Astrocyte (in vitro differentiated cells and primary cell): Measurements from ENCODE around the gene ANO2. TPM values are rescaled to one million over a fixed set of nuclear protein-coding genes. Genes with fewer than 3 reads are reported as not detected.

Experiments used
- DNase-seq: peaks from one replicate; pipeline ENCODE4 v3.0.0-alpha.2; 2010; ENCODE audit warnings: low read depth
- FAIRE-seq: peaks from 2 replicates; lab custom pipeline; 2011; peaks lifted over from hg19 to GRCh38; lab: Jason Lieb, UNC
- H2AFZ ChIP-seq: 2 replicates; pipeline ENCODE4 v1.6.0; 2012; ENCODE audit warnings: low read depth, low read length, inconsistent platforms
- H3K27ac ChIP-seq: 2 replicates; pipeline ENCODE4 v1.5.1; 2011; ENCODE audit warnings: low read depth, low read length, inconsistent platforms
- H3K27me3 ChIP-seq: 2 replicates; pipeline ENCODE4 v1.6.0; 2011; ENCODE audit warnings: low read length, inconsistent platforms; ENCODE audit not compliant: insufficient read depth
- H3K36me3 ChIP-seq: 2 replicates; pipeline ENCODE4 v1.5.1; 2011; ENCODE audit warnings: low read length, inconsistent platforms; ENCODE audit not compliant: insufficient read depth
- H3K4me1 ChIP-seq: 2 replicates; pipeline ENCODE4 v1.5.1; 2011; ENCODE audit warnings: low read length, inconsistent platforms; ENCODE audit not compliant: insufficient read depth
- H3K4me2 ChIP-seq: 2 replicates; pipeline ENCODE4 v1.6.0; 2012; ENCODE audit warnings: low read length, inconsistent platforms
- H3K4me3 ChIP-seq: 2 replicates; pipeline ENCODE4 v1.5.1; 2011; ENCODE audit warnings: low read depth, mild to moderate bottlenecking, low read length, inconsistent platforms; ENCODE audit not compliant: insufficient read depth
- H3K79me2 ChIP-seq: 2 replicates; pipeline ENCODE4 v1.6.0; 2012; ENCODE audit warnings: mild to moderate bottlenecking, low read length, inconsistent platforms; ENCODE audit not compliant: insufficient read depth
- H3K9ac ChIP-seq: 2 replicates; pipeline ENCODE4 v1.6.0; 2012; ENCODE audit warnings: mild to moderate bottlenecking, low read length, inconsistent platforms
- H3K9me3 ChIP-seq: 2 replicates; pipeline ENCODE4 v1.5.1; 2012; ENCODE audit warnings: low read depth, mild to moderate bottlenecking, low read length, inconsistent platforms; ENCODE audit not compliant: insufficient read depth
- H4K20me1 ChIP-seq: 2 replicates; pipeline ENCODE4 v1.6.0; 2012; ENCODE audit warnings: low read length, inconsistent platforms; ENCODE audit not compliant: insufficient read depth
- H3K27ac Mint-ChIP-seq: one replicate; pipeline ENCODE4 v1.8.0; 2021; ENCODE audit warnings: mild to moderate bottlenecking, mixed read lengths; ENCODE audit not compliant: unreplicated experiment
- H3K27me3 Mint-ChIP-seq: one replicate; pipeline ENCODE4 v1.8.0; 2021; ENCODE audit warnings: low read depth, mixed read lengths; ENCODE audit not compliant: unreplicated experiment
- H3K36me3 Mint-ChIP-seq: one replicate; pipeline ENCODE4 v1.8.0; 2021; ENCODE audit warnings: low read depth, mixed read lengths; ENCODE audit not compliant: unreplicated experiment
- H3K4me1 Mint-ChIP-seq: one replicate; pipeline ENCODE4 v1.8.0; 2021; ENCODE audit warnings: low read depth, mixed read lengths; ENCODE audit not compliant: unreplicated experiment
- H3K4me3 Mint-ChIP-seq: one replicate; pipeline ENCODE4 v1.8.0; 2021; ENCODE audit warnings: mild to moderate bottlenecking, moderate library complexity, mixed read lengths; ENCODE audit not compliant: unreplicated experiment
- H3K9me3 Mint-ChIP-seq: one replicate; pipeline ENCODE4 v1.8.0; 2021; ENCODE audit warnings: mild to moderate bottlenecking, mixed read lengths; ENCODE audit not compliant: unreplicated experiment
- CTCF ChIP-seq: IDR thresholded peaks from 2 replicates; pipeline ENCODE4 v1.5.1; 2011; ENCODE audit warnings: low read depth, mild to moderate bottlenecking, inconsistent platforms, low read length, moderate library complexity; ENCODE audit not compliant: insufficient read depth
- EZH2 ChIP-seq: IDR thresholded peaks from 2 replicates; pipeline ENCODE4 v1.6.1; 2012; ENCODE audit warnings: mild to moderate bottlenecking, low read length, inconsistent platforms; ENCODE audit not compliant: insufficient read depth
- total RNA-seq: library from RNA; stranded (reverse); gene quantifications from 2 replicates; pipeline ENCODE4 v1.2.1, GENCODE V29; 2021

The ANO2 gene
- total RNA-seq, 1 donor from 2014 or later, result 0.93 TPM

- Mint-ChIP-seq H3K27ac (no peak overlapping the region), H3K27me3 (peaks cover 14% of the 10 kb centered on the region), H3K4me3 (no peak overlapping the region), H3K4me1 (peaks cover 5% of the 10 kb centered on the region), H3K36me3 (no peaks in the 10 kb centered on the region), H3K9me3 (peaks cover 4% of the 10 kb centered on the region)
- Histone ChIP-seq H3K27me3 (no peaks in the 10 kb centered on the region), H4K20me1 (no peaks in the 10 kb centered on the region), H3K4me3 (no peak overlapping the region), H2AFZ (no peak overlapping the region), H3K79me2 (no peaks in the 10 kb centered on the region), H3K4me2 (no peak overlapping the region), H3K4me1 (peaks cover 2% of the 10 kb centered on the region), H3K27ac (no peak overlapping the region), H3K36me3 (no peaks in the 10 kb centered on the region), H3K9me3 (no peaks in the 10 kb centered on the region), H3K9ac (no peak overlapping the region)
- peak; percentile 75 for FAIRE-seq
- no peak for DNase-seq
- no peak for TF ChIP-seq CTCF
- TF ChIP-seq EZH2, result no peak
Observed at GRCh38 chr12:5581019-5581418, 364.0 kb downstream of the ANO2 start.

- no peak for FAIRE-seq
- peaks cover 5% of the 10 kb centered on the region for H3K9me3 Mint-ChIP-seq
Observed at GRCh38 chr12:5578775-5579174, 366.3 kb downstream of the ANO2 start.

More at GRCh38 chr12:5578775-5579174, 366.3 kb downstream of the ANO2 start:
- H4K20me1 ChIP-seq, result no peaks in the 10 kb centered on the region
- no peaks in the 10 kb centered on the region for H3K9me3 ChIP-seq
- no peak overlapping the region for H2AFZ ChIP-seq
- DNase-seq, result no peak
- Mint-ChIP-seq H3K27ac (no peak overlapping the region), H3K27me3 (peaks cover 14% of the 10 kb centered on the region), H3K4me3 (no peak overlapping the region), H3K36me3 (no peaks in the 10 kb centered on the region), H3K4me1 (no peaks in the 10 kb centered on the region)
- H3K36me3 ChIP-seq, result no peaks in the 10 kb centered on the region
- H3K27ac ChIP-seq, result no peak overlapping the region
- no peak overlapping the region for H3K9ac ChIP-seq
- H3K4me1 ChIP-seq, result no peaks in the 10 kb centered on the region
- no peaks in the 10 kb centered on the region for H3K27me3 ChIP-seq
- TF ChIP-seq CTCF (no peak), EZH2 (no peak)
- no peaks in the 10 kb centered on the region for H3K79me2 ChIP-seq
- H3K4me3 ChIP-seq, result no peak overlapping the region
- no peak overlapping the region for H3K4me2 ChIP-seq
